GM21529 (cell line): ENCODE measurements around the gene SOD3.
A peak's percentile ranks its signal among the peaks of the same experiment; 100 is the strongest.

Experiments
- ATAC-seq: cut with Tn5 transposase; IDR thresholded peaks from one replicate; pipeline ENCODE4 v1.9.1; 2021; ENCODE audit not compliant: unreplicated experiment

The SOD3 gene

GRCh38 chr4:24794916-24795665, at the start of gene SOD3:
TSS of gene SOD3 (plus strand) at chr4:24795573. CDS start at chr4:24799522, 3,949 bp downstream.
- no peak for ATAC-seq

GRCh38 chr4:24747234-24747975, 48.0 kb upstream of the SOD3 start:
- no peak for ATAC-seq

DNA sequence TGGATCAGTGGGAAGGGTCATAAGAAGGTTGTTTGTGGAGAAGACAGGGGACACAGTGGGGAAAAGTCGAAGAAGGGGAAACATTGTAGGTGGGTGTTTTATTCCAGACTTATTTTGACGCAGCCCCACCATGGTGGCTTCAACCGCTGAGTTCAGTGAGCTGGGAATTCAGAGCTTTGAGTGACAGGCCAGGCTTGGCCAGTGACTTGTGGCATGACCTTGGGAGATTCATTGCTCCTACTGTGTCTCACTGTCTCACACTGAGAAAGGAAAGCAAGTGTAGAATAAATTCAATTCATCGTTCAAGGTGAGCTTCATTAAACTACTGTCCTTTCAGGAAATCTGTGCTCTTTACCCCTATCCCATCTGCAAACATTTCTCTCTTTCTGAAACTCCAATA, 47.4 kb upstream of the SOD3 start:
- no peak for ATAC-seq

GRCh38 chr4:24748758-24749350, 46.5 kb upstream of the SOD3 start:
- ATAC-seq = no peak

- no peak for ATAC-seq
Measured at GRCh38 chr4:24750106-24750505, 45.3 kb upstream of the SOD3 start.

DNA sequence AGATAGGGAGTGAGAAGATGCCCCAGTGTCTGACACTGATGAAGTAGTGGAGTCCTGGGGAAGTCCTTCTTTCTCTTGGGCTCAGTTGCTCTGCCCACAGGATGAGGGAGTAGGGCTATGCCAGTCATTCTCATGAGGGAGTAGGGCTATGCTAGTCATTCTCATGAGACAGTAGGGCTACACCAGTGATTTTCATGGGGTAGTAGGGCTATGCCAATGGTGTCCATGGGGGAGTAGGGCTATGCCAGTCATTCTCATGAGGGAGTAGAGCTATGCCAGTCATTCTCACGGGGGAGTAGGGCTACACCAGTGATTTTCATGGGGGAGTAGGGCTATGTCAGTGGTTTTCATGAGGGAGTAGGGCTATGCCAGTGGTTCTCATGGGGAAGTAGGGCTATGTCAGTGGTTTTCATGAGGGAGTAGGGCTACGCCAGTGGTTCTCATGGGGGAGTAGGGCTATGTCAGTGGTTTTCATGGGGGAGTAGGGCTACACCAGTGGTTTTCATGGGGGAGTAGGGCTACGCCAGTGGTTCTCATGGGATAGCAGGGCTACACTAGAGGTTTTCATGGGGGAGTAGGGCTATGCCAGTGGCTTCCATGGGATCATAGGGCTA, 43.3 kb upstream of the SOD3 start:
- ATAC-seq = no peak

GRCh38 chr4:24753519-24753918, 41.9 kb upstream of the SOD3 start:
- peak; percentile 88 for ATAC-seq

GRCh38 chr4:24754571-24754970, 40.8 kb upstream of the SOD3 start:
- no peak for ATAC-seq

DNA sequence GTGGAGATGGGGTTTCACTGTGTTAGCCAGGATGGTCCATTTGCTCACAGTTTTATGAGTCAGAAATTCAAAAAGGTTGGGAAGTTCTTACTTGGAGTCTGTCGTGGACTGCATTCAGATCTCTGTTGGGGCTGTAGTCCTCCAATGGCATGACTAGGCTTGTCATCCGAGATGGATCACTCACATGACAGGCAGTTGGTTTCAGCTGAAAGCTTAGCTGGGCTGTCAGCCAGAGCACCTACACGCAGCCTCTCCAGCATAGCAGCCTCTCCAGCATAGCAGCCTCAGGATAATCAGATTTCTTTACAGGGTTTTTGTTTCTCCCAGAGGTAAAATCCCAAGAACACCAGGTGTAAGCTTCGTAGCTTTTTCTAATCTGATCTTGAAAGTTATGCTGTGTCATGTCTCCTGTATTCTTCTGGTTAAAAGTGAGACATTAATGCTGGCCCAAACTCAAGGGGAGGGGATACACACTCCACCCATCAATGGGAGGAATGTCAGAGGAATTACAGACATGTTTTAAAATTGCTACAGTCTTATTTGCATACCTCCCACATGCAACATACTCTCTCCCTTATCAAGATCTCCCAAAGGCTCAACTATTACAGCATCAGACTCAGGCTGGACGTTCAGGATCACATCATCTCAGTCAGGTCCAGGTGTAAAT, 31.6 kb upstream of the SOD3 start:
- ATAC-seq = no peak

DNA sequence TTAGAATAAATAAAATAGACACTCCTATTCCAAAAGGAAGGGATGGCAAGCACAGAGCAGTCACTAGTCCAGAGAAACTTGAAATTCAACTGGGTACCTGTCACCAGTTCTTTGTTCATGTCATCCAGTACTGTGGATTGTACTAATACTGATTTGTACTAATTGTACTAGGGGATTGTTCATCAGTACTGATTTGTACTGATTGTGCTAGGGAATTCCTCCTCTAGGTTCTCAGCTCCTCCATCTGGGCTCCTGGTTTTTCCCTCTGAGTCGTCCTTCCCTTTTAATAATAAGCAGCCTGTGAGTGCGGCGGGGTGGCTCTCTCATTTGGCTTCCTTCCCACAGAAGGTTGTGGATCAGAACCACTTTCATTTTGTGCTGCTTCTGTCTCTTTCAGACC, 31.0 kb upstream of the SOD3 start:
- no peak for ATAC-seq

- no peak for ATAC-seq
Measured at GRCh38 chr4:24765376-24765988, 29.9 kb upstream of the SOD3 start.

GRCh38 chr4:24768006-24768405, 27.4 kb upstream of the SOD3 start:
- ATAC-seq = no peak

GRCh38 chr4:24768604-24769003, 26.8 kb upstream of the SOD3 start:
- ATAC-seq = peak; percentile 83

DNA sequence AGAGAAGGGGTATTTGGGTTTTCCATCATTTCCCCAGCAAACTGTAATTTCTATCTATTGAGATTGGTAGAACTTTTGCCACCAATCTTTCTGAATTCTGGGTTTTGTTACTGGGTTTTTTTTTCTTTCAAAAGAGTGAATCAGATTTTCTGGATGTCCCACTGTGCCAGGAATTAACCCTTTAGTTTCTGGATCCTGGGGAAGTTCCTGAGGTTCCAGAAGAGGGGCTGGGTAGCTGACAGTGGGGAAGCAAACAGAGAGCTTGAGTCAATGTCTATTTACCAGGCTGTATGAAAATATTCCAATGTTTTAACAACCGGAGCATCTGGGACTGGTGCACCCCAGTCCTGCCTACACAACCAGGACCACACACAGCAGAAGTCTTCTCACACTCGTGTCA, 25.8 kb upstream of the SOD3 start:
- ATAC-seq = no peak

DNA sequence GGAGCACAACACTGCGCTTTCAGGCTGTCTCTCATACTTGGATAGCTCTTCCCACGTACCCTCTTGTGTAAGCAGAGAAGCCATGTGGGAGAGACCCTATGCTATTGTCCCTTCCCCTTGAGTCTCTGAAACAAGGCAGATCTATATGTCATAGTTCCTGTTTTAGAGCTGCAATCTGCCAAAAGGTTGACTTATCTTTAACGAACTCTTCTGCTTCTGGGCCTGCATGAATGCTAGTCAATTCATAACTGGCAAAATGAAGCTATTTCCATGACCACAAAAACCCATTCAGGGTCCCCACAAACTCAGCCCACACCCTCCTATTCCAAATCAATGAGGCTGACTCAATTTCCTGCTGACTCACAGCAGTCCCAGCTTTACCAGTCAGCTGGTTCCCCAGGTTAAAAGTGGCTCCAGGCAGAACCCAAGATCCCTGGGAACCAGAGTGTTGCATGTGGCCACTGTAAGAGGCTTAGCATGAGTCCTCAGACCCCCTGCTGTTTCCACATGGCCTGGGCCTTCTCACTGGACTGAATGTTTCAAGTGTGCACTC, 25.3 kb upstream of the SOD3 start:
- ATAC-seq = peak; percentile 76

- ATAC-seq = no peak
Measured at GRCh38 chr4:24770667-24771066, 24.7 kb upstream of the SOD3 start.

- ATAC-seq = no peak
Measured at GRCh38 chr4:24771241-24771640, 24.1 kb upstream of the SOD3 start.

- ATAC-seq = no peak
Measured at GRCh38 chr4:24772061-24772705, 23.2 kb upstream of the SOD3 start.

DNA sequence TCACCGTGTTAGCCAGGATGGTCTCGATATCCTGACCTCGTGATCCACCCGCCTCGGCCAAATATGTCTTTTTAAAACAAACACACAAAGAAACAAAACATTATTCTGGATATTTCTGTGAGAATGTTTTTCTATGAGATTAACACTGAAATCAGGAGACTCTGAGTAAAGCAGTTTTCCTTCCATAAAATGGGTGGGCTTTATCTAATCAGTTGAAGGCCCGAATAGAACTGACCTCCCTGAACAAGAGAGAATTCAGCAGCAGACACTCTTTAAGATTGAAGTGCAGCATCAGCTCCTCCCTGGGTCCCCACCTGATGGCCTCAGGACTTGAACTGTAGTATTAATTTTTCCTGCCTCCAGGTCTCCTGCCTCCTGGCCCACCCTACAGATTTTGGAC, 22.4 kb upstream of the SOD3 start:
- ATAC-seq = no peak

- no peak for ATAC-seq
Measured at GRCh38 chr4:24774452-24774851, 20.9 kb upstream of the SOD3 start.
